Kidney glomerular epithelial cell (primary cell): ENCODE data around the gene CCDC85C.

Experiments
- DNase-seq: peaks from one replicate; lab custom pipeline; 2025; lab: John Stamatoyannopoulos, UW

Gene CCDC85C

DNA sequence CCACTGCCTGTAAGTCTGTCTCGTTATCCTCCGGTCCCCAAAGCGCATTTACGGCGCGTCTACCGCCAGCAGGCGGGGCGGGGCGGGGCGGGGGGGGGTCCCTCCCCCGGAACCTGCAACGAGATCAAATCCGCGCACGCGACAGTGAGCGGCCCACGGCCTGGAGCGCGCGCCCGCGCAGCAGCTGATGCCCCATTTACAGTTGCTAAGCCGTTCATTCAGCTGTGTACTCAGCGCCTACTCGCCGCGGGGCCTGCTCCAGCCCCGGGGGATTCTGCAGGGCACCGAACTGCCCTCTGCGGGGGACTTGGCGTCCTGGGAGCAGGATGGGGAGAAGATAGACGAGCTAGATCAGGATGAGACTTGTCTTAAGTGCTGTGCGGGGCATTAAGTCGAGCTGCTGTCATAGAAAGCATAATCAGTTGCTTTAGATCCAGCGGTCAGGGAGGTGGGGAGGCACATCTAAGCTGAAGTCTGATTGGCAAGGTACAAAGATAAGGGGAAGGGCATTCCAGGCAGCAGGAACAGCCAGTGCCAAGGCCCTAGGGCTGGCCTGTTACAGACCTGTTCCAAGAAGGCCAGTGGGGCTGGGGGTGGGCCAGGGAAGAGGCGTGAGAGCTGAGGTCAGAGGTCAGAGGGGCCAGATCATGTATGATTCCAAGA, 1.4 kb upstream of the CCDC85C start:
- no peak for DNase-seq

DNA sequence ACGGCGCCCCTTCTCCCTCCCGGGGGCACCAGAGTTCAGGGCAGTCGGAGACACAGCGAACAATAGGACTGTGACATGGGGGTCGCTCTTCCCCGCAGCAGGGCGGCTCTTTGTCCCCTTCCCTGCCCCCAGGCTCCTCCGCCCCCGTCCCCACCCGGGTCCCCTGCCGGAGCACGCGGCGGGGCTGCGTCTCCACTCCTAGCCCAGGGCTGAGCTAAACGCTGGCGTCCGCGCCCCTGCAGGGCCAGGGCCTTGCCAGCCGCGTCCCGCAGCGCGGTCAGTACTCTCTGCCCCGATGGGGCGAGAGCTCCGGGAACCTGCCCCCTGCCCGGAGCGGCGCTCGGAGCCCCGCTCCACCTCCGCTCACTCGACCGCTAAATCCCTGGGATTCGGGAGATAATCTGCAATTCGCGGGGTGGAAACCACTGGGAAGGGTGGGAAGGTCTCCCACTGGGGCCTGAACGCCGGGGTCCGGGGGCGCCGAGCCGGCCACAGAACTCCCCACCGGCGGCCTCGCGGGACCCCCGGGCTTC, 825 bp upstream of the CCDC85C start:
- no peak for DNase-seq

DNA sequence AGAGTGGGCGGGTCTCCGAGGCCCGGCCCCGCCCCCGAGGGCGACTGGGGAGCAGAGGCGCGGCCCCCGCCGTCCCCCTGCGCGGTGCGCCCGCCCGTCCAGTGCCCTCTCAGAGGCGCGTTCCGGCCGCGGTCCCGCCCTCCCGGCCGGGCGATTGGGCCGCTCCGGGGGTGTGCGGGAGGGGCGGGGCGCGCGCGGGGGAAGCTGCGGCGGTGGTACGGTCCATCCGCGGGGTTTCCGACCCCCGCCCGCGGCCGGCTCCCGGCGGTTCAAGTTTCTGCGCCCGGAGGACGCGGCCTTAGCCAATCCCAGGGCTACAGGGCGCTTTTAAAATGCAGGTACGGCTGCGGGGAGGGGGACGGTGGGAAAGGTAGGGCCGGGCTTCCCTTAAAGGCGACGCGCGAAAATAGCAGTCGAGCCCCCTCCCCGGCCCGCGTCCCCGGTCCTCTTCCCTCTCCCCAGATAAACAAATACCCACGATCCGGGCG, 315 bp upstream of the CCDC85C start:
- peak; percentile 70 for DNase-seq

DNA sequence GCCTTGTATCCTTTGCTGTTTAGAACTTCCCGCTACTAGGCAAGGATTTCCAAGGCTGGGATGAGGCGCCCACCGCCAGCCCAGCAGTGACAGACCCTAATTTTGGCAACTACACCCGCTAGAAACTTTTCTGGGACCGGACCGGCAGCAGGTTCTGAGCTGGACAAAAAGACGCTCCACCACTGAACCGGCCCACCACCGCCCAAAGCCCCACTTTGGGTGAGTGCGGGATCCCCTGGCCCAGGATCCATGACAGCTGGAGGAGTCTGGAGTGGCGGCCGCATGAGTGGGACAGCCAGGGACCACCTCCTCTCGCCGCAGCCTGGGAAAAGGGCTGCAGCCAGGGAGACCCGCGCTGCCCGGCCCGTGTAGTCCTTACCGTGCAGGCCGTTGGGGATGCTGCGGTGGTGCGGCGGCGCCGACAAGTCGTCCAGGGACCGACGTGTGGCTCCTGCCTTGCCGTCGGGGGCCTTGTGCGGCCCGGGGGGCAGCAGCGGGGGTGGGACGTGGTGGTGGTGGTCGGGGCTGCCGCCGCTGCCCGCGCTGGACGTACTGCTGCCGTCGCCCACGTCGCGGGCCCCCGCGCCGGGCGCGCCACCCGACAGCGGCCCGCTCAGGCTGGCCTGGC, 1.1 kb downstream of the CCDC85C start:
- no peak for DNase-seq

DNA sequence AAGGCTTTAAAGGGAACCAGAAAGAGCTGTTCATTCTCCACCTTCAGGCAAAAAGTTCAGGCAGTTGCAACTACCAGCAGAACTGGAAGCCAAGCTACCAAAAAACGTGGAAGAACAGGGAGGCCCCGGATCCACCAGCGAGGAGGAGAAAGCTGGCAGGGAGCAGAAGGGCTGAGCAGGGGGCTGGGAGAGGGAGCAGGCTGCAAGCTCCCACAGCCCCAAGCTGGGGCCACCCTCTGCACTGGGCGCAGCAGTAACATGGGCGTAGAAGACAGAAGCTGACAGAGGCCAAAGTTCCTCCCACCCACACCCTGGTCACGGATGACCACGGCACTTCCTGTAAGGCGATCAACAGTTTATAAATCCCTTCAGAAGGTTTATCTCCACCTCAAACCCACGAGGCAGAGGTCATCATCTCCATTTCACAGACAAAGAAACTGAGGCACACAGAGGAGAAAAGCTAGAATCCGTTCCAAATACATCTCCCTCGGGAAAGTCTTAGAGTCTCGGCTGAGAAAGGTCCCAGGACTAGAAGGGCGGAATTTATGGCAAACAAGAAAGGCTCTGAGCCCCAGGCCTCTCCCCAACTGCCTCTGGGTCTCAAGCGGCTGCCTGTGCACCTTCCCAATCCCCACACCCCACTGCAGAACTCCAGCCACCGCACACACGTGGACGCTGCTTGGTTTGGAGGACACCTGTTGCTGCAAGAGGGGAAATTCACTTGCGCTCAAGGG, 1.8 kb downstream of the CCDC85C start:
- DNase-seq: no peak

DNA sequence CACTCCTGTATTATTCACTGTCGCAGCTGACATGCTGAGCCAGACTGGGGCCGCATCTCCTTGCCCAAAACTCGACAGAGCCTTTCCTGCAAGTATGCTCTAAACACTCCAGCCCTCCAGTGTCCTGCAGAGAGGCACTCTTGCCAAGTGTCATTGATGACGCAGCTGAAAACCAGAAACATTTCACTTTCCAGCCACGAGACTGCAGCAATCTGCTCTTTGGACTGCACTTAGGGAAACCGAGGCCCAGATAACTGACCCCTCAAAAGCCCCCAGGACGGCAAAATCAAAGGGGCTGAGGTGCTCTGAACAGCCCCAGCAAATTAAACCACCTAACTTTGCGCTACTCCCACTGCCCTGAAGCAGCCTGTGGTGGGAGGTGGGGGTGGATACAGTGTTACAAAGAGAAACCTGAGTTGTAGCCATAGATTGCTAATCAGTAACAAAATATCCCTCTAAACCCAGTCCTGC, 2.6 kb downstream of the CCDC85C start:
- DNase-seq: no peak

DNA sequence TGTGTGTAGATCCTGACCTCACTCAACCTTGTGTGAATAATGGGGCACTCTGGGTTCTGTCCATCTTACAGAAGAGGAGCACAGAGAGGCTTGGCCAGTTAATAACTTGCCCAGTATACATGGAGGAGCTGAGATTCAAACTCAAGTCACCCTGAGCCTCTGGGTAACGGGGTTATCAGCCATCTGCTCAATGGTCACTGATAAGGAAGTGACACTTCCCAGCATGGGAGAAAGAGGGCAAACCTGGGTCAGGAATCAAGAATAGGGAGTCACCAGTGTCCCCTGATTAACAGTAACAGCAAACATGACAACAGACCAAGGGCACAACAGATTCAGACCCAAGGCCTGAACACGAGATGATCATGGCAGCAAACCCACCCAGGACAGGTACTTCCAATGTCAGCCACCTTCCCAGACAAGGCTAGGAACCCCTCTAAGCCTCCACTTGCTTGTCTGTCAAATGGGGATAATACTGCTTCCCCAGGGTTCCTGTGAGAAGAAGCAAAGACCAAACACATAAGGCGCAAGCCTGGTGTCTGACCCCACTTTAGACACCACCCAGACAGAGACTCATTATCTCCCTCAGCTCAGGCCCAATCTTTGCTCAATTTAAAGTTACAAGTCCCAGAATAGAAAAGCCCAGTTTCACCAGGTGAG, 3.6 kb downstream of the CCDC85C start:
- no peak for DNase-seq

DNA sequence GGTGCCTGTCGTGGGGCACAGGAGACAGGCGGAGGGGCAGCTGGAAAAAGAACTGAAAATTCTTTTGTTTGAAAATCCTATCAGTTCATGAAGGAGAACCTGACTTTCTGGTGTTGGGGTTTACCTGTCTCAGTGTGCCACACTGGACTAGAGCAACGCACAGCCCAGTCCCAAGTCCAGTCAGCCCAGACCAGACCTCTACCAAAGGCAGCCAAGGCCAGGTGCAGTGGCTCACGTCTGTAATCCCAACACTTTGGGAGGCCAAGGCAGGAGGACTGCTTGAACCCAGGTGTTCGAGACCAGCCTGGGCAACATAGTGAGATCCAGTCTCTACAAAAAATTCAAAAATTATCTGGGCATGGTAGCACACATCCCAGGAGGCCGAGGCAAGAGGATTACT, 4.6 kb downstream of the CCDC85C start:
- DNase-seq: no peak

DNA sequence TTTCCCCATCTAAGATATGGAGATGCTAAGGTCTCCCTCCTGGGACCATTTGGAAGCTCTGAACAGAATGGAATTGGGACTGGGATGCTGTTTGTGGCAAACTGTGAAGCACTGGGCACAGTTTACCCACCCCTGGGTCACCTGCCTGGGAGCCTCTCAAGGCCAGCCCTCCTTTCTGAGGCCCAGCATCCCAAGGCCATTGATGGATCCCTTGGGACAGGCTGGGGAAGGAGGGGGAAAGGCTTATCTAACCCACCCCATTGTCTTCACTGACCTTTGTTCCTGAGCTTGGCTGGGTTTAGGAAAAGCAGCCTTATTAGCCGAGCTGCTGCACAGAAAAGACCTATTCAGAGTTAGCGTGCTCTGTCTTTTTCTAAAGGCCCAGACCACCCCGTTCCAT, 5.2 kb downstream of the CCDC85C start:
- no peak for DNase-seq

DNA sequence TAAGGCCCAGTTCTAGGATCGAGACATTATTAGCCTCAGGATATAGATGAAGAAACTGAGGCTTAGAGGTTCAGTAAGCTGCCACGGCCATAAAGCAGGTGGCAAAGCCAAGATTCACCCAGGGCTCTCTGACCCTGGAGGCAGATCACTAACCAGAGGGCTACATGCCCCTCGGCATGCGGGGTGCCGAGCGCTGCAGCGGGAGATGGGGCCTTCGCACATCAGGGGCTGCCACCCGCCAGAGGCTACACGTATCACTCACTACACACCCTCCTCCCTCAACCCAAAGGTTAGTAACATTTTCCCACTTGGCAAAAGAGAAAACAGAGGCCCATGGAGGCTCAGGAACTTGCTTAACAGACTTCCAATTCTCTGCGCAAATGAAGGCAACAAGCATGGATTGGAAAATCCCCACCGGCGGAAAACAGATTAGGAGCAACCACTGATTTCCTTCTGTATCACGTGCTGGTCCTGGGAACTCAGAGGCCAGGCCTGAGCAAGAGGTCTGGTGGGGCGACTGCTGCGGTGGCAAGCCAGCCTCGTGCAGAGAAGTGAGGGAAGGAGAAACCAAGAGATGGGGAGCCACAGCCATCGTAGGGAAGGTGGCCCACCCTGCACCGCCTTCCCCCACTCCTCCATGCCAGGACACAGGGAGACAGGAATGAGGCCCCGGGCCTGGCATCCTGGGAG, 6.0 kb downstream of the CCDC85C start:
- no peak for DNase-seq

DNA sequence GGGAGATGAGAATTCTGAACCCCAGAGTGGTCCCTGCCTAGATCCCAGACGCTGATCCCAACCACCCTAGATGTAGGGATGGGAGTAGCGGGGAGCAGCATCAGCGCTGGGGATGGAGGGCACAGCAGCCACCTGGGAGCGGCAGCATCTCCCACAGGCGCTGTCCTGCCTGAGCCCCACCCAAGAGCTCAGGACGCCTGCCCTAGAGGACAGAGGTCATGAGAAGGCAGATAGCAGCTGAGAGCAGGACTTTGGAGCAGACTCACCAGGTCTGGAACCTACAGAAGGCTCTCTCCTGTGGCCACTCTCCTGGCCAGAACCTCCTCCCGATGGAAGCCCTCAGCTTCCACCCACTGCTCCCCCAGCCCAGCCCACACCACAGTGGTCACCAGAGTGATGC, 7.2 kb downstream of the CCDC85C start:
- no peak for DNase-seq

DNA sequence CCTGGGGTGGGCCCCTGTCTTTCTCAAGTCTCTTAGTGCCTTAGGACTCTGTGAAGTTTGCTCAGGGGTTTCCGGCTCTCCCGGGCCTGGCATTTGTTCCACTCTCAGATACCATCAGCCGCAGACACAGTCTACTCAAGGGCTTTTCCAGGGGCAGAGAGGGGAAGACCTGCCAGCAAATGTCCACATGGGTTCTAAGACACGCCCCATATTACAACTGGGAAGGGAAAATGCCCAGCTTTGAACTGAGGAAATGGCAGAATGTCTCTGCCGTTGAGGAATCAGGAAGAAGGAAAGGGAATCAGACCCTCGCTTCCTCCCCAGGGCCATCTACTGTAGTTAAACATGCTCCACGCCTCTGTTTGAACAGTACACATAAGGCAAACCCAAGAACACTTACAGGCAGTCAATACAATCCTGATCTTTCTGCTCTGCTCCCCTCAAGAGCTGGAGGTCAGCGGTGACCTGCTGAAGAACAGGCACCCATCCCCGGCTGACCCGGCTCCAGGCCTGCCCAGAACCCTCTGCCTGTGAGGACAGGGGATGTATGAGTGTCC, 7.9 kb downstream of the CCDC85C start:
- DNase-seq: no peak

DNA sequence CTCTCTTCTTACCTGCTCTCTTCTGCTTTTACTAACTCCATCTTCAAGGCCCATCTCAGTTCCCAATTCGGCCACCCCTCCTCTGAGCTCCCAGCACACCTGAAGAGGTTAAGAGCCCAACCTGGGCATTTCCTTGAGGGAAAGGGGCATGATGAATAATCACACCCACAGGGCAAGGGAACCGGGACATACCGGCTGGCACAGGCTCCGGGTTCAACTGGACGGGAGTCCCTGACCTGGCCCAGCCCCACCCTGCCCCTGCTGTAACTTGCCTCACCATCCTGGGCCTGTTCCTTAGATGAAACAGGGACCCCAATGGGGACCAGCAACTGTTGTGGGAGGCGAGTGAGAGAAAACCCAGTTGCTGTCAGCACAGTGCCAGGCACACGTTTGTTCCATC, 8.5 kb downstream of the CCDC85C start:
- DNase-seq: no peak

DNA sequence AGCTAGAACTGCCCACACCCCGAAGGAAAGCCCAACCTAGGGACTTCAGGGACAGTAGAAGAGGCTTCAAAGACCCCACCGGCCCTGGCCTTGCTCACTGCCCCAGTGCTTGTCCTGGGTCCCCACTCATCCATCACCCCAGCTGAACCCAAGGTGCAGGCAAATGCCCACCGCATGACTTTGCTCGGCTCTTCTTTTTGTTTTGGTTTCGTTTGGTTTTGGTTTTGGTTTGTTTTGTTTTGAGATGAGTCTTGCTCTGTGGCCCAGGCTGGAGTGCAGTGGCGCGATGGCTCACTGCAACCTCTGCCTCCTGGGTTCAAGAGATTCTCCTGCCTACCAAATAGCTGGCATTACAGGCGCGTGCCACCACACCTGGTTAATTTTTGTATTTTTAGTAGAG, 9.0 kb downstream of the CCDC85C start:
- DNase-seq: no peak

DNA sequence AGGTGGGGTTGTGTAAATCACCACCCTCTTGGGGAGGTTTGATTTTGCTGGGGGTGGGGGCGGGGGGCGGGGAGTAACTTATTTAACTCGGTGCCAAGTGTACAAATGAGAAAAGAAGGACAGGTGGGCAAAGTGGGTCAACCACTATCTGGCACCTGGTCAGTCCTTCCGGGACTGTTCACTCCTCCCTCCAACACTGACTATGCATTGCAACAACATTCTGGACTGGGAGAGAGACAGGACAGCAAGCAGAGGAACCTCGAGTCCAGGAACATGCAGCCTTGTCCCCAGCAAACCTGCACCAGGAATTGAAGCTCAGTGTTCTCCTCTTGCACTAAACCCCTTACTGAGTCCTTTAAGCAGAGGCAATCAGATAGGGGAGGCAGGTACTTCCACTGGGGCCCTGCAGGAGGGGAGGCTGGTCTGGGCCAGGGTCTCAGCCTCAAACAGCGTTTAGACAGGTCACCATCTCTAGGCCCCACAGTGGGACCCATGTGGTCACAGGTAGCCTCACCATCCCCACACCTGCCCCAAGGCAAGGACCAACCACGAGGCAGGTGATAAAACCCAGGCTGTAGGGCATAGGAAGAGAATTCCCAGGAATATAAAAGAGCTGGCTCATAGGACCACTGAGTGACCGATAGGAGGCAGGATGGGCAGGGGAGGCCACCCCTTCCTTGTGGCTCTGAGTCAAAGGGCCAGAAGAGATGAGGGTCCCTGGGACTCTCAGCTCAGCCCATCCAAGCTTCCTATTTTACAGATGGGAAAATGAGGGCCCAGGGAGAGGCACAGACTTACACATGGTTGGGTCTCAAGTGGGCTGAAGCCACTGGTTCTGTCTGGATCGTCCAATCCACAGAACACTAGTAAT, 9.8 kb downstream of the CCDC85C start:
- DNase-seq: no peak

DNA sequence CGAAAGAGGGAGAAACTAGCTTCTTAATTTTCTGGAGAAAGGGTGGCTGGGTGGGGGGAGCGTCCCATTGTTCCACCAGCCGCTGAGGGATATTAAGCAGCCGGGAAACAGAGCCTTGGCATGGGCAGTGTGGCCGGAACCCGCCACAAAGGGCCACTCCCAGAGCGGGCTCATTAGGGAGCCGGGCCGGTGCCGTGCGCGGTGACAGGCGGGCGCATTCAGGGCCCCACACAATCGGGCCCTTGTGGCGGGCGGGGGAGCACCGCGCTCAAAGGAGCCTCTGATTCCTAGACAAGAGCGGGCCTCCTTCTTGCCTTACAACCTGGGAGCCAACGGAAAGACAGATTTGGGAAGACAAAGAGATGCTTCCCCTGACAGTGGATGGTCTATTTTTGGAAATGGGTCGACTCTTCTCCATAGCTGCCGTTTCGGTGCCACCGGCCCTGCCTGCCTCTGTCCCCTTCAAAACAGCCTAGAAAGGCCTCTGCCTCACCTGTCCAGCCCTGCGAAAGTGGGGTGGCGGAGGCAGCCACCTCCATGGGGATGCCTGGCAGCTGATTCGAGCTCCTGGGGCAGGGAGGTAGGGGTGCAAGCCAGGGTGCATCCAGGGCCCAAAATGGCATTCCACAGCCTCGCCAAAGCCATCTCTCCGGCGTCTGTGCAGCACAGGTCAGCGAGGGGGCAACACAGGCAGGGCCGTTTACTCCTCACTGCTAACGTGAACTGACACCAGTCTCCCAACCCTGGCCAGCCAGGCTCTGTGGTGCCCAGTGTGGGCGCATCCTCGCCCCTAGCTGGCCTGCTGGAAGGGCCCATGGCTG, 10.9 kb downstream of the CCDC85C start:
- DNase-seq: no peak

DNA sequence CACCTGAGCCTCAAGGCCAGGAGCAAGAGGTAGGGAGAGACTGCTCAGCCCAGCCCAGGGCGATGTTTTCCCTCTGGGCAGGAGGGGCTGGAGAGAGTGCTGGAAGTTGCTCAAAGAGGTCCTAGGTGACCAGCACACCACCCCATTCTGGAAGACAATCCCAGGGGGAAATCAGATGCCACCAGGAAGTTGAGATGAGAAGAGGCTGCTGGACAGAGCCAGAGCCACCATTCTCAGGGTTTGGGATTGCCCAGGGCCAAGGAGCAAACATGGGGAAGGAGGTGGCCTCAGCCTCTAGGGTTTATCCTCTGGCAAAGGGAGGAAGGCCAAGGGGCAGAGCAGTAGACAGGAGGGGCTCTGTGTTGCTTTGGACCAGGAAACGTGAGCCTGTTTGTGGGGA, 11.6 kb downstream of the CCDC85C start:
- no peak for DNase-seq

DNA sequence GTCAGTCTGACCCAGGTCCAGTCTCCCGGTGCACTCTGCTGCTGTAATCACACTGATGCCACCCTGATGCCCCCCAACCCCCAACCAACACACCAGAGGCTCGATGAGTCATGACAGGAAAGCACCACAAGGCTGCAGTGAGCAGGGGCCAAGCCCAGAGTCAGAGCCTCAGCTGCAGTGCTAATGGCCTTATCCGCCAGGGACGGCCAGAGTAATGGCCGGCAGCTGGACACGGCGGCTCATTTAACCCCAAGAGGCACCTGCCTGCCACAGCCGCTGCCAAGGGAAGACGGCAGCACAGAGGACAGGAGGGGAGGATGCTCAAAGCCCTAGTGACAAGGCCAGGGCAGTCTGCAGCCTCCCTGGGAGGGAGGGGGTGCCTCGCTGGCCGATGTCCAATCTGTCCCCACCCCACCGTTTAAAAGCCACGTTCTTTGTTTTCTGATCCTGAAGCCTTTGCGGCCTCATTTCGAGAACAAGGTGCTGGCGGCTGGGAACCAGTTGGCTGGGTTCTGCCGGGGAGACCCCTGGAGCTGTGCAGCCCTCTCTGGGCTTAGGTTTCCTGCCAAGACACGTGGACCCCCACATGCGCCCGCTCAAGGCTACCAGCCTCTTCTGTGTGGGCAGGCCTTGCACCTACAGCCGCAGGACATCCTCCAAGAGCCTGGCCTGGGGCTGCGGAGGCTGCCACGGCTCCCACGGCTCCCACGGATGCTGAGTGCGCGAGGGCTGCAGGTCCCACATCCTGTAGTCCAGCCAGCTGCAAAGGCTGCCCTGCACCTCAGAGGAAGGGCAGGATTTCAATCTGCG, 13.1 kb downstream of the CCDC85C start:
- peak; percentile 40 for DNase-seq
